ENCODE results near the gene NCAPD2.

NCAPD2 gene

GRCh38 chr12:6574576-6575295 is 80.8 kb downstream of the NCAPD2 start:
- no peaks in the 10 kb centered on the region for H3K4me1 ChIP-seq
- H3K36me3 ChIP-seq (ENCODE audit: control insufficient read depth, insufficient read depth, low read length): no peaks in the 10 kb centered on the region
- no peaks in the 10 kb centered on the region for H3K27me3 ChIP-seq (ENCODE audit: control insufficient read depth, insufficient read depth, low read length)
- no peak overlapping the region for H3K9ac ChIP-seq
- no peak overlapping the region for H2AFZ ChIP-seq
- H3K9me3 ChIP-seq (ENCODE audit: control insufficient read depth, low read length): no peaks in the 10 kb centered on the region
- H3K4me3 ChIP-seq (ENCODE audit: low read depth, low read length): no peak overlapping the region
- H3K79me2 ChIP-seq: no peaks in the 10 kb centered on the region
- H3K4me2 ChIP-seq (ENCODE audit: low read length): no peak overlapping the region
- H3K27ac ChIP-seq: no peak overlapping the region
- TF ChIP-seq, protein P1, sequence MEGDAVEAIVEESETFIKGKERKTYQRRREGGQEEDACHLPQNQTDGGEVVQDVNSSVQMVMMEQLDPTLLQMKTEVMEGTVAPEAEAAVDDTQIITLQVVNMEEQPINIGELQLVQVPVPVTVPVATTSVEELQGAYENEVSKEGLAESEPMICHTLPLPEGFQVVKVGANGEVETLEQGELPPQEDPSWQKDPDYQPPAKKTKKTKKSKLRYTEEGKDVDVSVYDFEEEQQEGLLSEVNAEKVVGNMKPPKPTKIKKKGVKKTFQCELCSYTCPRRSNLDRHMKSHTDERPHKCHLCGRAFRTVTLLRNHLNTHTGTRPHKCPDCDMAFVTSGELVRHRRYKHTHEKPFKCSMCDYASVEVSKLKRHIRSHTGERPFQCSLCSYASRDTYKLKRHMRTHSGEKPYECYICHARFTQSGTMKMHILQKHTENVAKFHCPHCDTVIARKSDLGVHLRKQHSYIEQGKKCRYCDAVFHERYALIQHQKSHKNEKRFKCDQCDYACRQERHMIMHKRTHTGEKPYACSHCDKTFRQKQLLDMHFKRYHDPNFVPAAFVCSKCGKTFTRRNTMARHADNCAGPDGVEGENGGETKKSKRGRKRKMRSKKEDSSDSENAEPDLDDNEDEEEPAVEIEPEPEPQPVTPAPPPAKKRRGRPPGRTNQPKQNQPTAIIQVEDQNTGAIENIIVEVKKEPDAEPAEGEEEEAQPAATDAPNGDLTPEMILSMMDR (IDR thresholded peaks at IDR 0.05): no peak

DNA sequence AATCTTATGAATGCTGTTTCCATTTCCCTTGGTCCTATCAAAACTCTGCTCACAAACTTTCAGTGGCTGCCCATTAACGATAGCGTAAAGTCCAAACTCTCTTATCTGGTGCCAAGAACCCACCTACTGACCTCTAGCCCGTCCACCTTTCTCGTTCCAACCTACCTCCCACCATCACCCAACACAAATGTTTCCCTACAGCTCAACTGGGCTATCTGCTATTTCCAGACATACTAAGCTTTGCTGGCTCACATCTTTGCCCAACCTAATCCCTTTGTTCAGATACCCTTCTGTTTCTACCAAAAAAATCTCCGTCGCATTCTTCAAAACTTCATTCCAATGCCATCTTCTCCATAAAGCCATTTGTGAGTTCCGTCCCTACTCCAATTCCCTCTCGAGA is 81.7 kb downstream of the NCAPD2 start:
- H3K79me2 ChIP-seq: no peaks in the 10 kb centered on the region
- H3K9me3 ChIP-seq (ENCODE audit: control insufficient read depth, low read length): no peaks in the 10 kb centered on the region
- no peak overlapping the region for H3K27ac ChIP-seq
- TF ChIP-seq, protein P1 (IDR thresholded peaks at IDR 0.05): no peak
- H3K4me3 ChIP-seq (ENCODE audit: low read depth, low read length): no peak overlapping the region
- H3K36me3 ChIP-seq (ENCODE audit: control insufficient read depth, insufficient read depth, low read length): no peaks in the 10 kb centered on the region
- H3K4me1 ChIP-seq: no peaks in the 10 kb centered on the region
- H3K9ac ChIP-seq: no peak overlapping the region
- no peak overlapping the region for H2AFZ ChIP-seq
- H3K27me3 ChIP-seq (ENCODE audit: control insufficient read depth, insufficient read depth, low read length): no peaks in the 10 kb centered on the region
- H3K4me2 ChIP-seq (ENCODE audit: low read length): no peak overlapping the region

All from parathyroid adenoma (tissue), 2 donors.